Stromal cell of bone marrow (primary cell): Measurements from ENCODE around the gene OR2M7.
"Not testable (repeated sequence)": the region's sequence is repeated elsewhere in the genome, so short reads cannot be mapped to it uniquely, and the experiment has no call there.

Experiments
- DNase-seq: peaks from one replicate; pipeline ENCODE4 v3.0.0-alpha.2; 2012; ENCODE audit warnings: low read depth

OR2M7 gene, protein sequence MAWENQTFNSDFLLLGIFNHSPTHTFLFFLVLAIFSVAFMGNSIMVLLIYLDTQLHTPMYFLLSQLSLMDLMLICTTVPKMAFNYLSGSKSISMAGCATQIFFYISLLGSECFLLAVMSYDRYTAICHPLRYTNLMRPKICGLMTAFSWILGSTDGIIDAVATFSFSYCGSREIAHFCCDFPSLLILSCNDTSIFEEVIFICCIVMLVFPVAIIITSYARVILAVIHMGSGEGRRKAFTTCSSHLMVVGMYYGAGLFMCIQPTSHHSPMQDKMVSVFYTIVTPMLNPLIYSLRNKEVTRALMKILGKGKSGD

DNA sequence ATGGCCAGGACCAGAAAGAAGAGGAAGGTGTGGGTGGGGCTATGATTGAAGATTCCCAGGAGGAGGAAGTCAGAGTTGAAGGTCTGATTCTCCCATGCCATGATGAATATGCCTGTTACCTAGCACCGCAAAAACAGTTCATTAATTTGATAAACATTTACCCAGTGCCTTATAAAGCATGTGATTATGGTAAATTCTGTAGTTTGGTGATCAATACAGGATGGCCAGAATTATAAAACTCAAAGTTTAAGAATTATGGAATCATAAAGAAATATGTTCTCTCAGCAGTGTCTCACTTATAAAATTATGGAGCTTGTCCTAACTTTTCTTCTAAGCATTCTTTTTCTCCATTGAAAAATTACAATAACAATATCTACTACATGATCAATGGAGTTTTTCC, at the start of gene OR2M7:
OR2M7 (minus strand) TSS at position 101 of the 400 bp plus-strand sequence; CDS start at position 101, 0 bp downstream.
- DNase-seq = no peak

DNA sequence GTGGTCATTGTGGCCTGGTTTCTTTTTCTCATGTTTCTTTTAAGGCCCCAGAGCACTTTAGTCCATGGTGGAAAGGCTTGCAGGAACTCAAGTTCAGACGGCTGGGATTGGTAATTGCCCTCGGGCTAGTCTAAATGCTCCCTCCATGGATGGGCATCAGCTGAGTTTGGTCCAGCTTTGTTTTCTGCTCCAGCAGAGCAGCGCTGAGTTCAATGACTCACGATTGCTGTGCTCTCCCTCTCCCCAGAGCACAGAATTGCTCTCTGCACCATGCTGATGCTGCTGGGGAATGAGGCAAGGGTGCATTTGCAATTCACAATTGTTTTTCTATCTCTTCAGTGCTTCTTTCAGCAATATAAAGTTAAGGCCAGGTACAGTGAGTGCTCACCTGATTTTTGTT, 49.4 kb upstream of the OR2M7 start:
- DNase-seq = no peak

DNA sequence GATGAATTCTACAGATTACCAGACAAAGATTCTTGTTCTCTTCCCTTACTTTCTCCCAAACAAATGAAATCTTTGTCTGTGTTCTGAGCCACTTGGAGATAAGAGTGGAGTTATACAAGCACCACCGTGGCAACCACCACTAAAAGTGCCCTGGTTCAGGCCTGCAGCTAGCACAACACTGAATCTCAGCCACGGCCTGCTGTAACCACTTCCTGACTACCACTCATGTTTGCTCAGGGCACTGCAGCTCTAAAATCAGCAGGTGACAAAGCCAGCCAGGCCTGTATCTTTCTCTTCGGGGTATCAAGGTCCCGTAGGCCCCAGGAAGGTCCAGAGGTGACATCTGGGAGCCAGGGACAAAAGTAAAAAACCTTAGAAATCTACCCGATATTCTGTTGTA, 48.0 kb upstream of the OR2M7 start:
- no peak for DNase-seq

DNA sequence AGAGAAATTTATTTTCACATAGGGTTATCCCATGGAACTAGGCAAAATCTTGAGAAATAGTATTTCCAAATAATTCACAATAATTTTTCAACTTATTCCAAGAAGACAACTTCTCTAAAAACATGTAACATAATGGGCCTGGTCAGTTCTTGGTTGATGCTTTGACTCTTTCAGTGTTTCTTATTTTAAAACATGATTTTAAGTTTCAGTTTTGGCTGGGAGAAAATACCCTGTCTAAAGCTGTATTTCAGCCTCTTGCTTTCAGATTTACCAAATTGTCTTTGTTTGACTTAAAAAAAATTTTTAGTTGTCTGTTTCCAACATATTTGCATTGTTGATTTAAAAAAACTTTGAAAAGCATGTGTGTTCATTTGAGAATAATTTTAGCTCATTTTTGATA, 42.2 kb upstream of the OR2M7 start:
- DNase-seq = no peak

DNA sequence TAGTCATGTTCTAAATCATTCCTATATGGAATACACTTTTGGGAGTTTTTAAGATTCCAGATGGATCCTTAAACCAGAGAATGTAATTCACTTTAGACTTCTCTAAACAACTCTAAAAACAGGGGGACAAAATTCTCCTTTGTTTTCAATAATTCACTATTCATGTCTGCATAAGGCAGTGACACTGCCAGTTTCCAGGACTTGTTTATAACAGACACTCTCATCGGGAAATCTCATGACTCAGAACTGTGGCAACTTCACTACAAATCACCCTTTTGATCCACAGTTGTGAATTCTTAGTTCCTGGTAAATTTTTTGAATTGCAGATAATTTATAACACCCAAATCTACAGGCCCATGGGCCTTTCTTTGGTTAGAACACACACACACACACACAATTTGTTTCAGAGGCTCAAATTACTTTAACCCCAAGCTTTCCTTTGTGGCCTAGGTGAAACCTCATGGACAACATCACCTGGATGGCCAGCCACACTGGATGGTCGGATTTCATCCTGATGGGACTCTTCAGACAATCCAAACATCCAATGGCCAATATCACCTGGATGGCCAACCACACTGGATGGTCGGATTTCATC, 36.9 kb upstream of the OR2M7 start, which contains the start of gene OR2T4:
OR2T4 (plus strand) TSS at position 545 of the 595 bp plus-strand sequence; CDS start at position 545, 0 bp downstream.
- DNase-seq = no peak

DNA sequence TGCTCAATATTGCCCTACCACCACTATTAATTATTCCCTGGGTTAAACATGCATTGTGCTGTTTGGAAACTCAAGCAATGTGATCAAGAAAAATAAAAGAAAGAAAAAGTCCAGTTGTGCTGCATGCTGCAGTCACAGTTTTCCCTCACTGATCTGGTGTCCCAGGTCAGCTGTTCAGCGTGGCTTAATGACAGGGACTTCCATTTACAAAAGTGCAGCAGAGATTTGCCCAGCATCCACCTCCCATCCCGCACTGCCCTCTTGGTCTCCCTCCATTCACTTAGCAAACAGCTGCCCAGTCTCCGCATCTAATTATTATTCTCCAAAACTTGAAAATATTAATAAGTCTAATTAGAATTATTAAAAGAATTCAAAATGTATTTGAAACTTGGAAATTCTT, 35.0 kb upstream of the OR2M7 start:
- DNase-seq = no peak

DNA sequence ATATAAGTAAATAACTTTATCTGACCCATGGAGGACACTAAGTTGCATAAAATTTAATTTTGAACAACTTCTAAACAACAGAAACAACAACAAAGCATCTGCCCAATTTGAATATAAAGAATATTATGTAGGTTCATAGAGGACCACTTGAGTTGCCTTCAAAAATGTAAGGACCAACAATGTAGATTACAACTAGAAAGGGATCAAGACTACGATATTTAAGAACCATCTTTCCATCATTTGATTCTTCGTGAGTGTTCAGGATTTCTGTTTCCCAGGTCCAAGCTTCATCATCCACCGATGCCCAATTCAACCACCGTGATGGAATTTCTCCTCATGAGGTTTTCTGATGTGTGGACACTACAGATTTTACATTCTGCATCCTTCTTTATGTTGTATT, 24.1 kb upstream of the OR2M7 start, which contains the start of gene OR14C36:
OR14C36 (plus strand) TSS at position 301 of the 400 bp plus-strand sequence; CDS start at position 301, 0 bp downstream.
- DNase-seq = no peak

DNA sequence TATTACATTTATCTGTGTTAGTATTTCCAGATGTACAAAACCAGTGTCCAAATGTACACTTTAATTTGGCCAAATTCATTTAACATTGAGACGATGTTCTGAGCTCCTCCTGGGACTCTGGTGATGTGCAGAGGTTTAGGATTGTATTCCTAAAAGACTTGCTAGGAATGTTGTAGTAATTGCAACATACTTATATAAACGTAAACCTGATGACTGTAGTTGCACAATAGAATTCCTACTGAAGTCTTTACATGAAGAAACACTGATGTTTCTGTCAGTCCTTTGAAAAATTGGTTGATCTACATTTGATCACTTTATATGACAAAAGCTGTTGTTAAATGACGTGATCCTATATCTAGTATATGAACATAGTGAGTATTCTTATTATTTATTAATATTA, 19.1 kb upstream of the OR2M7 start:
- DNase-seq = no peak

DNA sequence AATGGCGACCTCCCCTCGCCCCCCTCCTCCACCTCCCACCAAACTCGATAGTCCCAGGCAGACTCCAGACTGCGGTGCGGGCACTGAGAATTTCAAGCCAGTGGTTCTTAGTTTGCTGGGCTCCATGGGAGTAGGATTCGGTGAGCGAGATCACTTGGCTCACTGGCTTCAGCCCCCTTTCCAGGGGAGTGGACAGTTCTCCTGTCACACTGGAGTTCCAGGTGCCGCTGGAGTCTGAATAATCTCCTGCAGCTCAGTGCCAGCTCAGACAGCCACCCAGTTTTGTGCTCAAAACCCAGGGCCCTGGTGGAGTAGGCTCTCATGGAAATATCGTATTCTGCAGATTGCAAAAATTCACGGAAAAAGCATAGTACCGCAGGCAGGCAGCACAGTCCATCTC, 7.6 kb downstream of the OR2M7 start:
- no peak for DNase-seq

DNA sequence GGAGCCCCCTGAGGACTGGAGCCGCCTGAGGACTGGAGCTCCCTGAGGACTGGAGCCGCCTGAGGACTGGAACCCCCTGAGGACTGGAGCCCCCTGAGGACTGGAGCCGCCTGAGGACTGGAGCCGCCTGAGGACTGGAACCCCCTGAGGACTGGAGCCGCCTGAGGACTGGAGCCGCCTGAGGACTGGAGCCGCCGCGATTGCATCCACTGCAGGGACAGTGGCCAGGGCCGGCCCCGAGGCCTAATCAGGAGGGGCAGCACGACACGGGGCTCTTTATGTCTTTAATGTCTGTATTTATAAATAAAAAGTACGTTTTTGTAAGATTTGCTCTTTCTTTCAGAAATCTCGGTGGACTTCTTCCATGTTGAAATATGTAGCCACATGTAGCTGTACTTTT, 17.6 kb downstream of the OR2M7 start:
- not testable (repeated sequence) for DNase-seq

DNA sequence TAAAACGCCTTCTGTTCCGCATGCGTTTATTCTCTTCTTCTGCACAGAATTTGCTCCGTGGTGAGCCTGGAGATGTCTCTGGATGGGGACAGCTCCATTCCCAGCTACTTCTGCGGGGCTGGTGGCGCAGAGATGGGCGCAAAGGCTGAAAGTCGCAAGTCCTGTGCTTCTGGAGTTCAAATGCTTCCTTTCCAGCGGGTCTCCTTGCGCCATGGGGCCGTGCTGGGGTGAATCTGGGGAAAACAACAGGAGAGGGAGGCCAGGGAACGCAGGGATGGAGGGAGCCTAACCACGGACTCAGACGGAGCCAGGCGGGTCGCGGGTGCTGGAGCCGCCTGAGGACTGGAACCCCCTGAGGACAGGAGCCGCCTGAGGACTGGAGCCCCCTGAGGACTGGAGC, 18.3 kb downstream of the OR2M7 start:
- no peak for DNase-seq

DNA sequence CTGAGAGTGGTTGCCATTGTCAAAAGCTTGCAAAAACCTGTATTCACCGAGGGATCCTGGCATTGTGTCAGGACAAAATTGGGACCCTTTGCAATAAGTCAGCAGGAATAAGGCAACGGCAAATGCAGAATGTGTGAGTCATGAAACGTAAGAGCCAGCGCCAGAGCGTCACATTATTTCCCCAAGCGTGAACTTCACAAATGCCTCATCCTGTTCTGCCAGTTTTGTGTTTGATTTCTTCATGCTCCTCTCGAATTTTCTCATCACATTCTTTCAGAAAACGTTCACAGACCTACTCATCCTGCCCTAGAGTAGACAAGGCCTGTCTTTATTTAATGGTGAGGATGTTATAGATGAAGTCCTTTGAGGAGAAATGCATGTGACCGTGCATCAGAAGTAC, 18.7 kb downstream of the OR2M7 start:
- not testable (repeated sequence) for DNase-seq

DNA sequence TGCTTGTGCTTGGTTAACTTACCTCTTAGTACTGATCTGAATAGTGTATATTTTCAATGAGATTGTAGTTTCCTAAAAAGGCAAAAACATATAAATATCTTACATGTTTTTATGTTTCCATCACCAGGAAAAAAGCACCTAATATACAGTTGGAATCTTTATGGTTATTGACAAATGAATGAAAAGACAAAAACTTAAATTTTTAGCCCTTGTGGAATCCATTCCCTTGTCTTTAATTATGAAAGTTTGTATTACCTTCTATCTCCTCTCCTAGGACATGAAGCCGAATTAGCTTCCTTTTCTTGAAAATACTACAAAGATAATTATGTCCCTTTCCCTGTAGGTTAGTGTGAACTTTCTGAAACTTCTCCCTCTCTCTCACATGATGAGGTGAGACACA, 21.0 kb downstream of the OR2M7 start, which contains the start of gene OR2T12:
OR2T12 (minus strand) TSS at position 101 of the 400 bp plus-strand sequence. CDS start 7,846 bp downstream, outside the sequence.
- no peak for DNase-seq

DNA sequence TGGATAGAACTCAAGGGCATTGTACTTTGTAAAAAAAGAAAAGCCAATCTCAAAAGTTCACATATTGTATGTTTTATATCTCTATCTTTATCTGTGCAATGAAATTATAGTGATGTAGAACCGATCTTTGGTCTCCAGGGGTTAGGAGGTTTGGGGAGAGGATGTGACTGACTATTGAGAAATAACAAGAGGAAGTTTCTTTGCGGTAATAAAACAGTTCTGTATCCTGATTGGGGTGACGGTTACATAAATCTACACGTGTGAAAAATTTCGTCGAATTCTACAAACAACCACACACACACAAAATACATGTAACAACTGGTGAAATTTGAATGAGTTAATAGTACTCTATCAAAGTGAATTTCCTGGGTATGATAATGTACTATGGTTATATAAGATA, 36.0 kb downstream of the OR2M7 start:
- DNase-seq = no peak

DNA sequence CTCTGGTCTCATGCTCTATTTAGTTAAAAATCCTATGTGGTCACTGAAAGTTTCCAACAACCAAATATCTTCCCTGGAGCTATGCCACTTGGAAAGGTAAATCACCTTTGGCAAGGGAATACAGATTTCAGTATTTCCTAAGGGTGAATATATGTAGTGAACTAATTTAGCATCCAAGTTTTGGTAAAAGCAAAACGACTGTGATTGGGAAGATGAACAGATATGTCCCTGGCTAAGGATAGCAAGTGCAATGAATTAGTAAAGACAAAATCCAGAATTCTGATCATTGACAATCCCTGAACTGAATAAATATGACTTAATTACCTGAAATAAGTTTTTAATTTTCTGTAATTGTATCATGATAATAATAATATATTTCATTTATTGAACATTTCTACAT, 46.5 kb downstream of the OR2M7 start, which contains the start of gene OR2T33:
OR2T33 (minus strand) TSS at position 101 of the 400 bp plus-strand sequence. CDS start 4,162 bp downstream, outside the sequence.
- no peak for DNase-seq
